HG03520 (cell line): ENCODE results near the gene PNMA8C.

Experiments
- ATAC-seq: cut with Tn5 transposase; IDR thresholded peaks from one replicate; pipeline ENCODE4 v1.9.1; 2021; ENCODE audit warnings: mild to moderate bottlenecking, moderate library complexity; ENCODE audit not compliant: unreplicated experiment

PNMA8C gene

GRCh38 chr19:46428239-46429135 lies at the start of gene PNMA8C:
Gene PNMA8C (minus strand): TSS chr19:46428936. CDS start chr19:46428359, 577 bp downstream.
- no peak for ATAC-seq

GRCh38 chr19:46475986-46476385 lies 47.2 kb upstream of the PNMA8C start:
- no peak for ATAC-seq

GRCh38 chr19:46474211-46474610 lies 45.5 kb upstream of the PNMA8C start:
- ATAC-seq: no peak

DNA sequence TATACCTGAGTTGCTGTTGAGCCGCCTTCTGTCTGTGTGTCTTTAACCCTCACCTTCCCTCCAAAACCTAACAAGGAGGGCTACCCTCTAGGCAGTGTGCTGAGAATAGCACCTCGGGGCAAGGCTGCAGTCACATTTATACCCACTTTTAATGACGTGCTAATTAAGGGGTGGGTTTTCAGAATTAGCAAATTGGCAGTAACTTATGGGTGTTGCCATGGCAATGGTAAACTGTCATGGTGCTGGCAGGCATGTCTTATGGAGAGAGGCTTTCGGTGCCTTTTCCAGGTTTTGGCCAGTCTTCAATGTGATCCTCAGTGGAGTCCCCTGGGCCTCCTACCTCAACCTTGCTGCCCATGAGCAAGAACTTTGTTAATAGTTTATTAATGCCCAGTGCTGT lies 43.9 kb upstream of the PNMA8C start:
- ATAC-seq: no peak

DNA sequence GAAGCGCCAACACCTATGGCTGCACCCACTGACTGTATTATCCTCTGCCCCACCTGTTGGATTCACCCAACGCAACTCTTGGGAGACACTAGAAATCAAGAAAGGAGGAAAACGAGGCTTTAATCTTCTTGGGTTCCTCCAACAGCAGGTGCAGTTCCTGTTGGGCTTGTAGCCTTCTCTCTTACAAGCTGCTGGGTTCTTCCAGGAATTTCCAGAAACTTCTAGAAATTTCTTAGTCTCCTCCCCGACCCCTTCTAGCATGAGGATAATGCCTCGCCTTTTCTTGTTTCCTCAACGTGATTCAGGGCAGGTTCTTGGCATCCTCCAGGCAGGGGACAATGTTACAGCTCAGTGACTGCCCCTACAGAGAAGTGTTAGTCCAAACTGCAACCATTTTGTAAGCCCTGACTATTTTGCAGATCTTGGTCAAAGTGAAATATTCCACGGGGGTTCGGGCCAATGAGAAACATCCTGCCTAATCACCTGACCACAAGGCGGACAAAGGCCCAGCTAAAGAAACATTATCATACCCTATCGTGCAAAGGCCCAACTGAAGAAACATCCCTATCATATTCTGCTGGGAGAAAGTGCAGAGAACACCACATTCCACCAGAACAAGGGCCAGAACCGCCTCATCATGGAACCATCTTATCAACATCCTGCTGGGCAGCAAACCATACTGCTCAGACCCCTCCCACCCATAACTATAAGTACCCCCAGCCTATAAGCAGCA lies 43.2 kb upstream of the PNMA8C start:
- ATAC-seq: no peak

DNA sequence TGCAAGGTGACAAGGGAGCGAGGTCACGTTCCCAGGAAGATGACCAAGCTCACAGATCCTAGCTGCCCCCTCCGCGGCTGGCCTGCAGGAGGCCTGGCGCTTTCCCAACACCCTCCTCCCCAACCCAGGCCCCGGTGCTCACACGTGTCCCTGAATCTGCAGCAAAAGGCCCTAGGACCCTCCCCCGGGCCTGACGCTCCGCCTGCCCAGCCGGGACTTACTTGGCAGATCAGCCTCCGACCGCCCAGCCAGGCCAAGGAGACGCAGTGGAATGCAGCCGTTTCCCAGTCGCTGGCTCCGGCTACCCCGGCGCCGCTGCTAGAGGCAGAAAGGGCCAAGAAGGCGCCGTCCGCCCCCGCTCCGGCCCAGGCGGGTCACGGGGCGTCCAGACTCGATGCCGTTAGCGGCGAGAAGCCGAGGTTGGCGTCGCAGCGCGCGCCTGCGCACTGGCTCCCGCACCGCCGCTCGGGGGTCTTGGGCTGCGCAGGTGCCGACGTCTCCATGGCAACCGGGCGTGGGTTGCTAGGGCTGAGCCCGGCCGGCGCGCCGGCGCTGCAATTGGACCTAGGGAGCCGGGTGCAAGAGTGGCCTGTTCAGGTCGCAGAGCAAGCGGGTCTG lies 42.5 kb upstream of the PNMA8C start, which contains the start of gene PNMA8A:
Gene PNMA8A, minus strand, starts transcription at position 448 of the 618 bp plus-strand sequence. CDS start 528 bp downstream, outside the sequence.
- no peak for ATAC-seq

- ATAC-seq: no peak
Measured at GRCh38 chr19:46470376-46470775, 41.6 kb upstream of the PNMA8C start.

- no peak for ATAC-seq
Measured at GRCh38 chr19:46469541-46470185, 40.9 kb upstream of the PNMA8C start.

DNA sequence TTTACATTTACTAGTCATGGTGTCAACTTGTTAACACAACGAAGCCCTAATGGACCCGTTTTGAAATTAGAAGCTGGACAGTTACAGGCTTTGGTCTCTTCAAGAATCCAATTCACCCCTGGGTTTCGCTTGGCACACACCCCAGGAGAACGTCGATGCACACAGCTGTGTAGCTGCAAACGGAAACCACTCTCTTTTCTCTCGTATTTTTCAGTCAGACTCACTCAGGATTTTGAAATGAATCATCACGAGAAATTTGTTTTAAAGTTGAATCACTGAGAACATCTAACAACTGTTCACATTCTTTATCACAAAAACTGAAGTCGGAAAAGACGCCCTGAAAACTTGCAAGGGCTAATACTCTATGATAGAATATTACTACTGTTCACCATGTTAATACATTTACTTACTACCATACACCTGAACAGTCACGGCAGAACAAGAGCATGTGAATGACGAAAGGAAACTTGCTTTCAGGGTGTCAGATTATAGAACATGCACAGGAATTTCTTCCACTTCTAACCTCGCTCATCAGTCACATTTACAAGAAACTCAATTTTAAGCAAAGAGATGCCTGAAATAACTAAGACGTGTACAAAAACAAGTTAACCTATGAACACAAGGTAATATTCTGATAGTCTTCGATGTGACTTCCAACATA lies 37.9 kb upstream of the PNMA8C start:
- ATAC-seq: no peak

DNA sequence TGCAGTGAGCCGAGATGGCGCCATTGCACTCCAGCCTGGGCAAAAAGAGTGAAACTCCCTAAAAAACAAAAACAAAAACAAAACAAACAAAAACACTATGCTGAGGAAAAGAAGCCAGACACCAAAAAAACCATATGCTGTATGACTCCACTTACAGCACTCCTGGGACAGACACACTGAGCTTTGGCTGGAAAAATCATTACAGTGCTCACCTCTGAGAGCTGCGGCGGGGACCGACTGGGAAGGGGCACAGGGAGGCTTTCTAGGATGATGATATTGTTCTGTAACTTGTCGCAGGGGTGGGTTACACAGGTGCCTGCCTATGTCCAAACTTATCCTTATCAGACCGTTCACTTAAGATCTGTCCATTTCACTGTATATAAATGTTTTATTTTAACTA lies 34.8 kb upstream of the PNMA8C start:
- no peak for ATAC-seq

- ATAC-seq: no peak
Measured at GRCh38 chr19:46461537-46461936, 32.8 kb upstream of the PNMA8C start.

GRCh38 chr19:46460981-46461380 lies 32.2 kb upstream of the PNMA8C start:
- no peak for ATAC-seq

DNA sequence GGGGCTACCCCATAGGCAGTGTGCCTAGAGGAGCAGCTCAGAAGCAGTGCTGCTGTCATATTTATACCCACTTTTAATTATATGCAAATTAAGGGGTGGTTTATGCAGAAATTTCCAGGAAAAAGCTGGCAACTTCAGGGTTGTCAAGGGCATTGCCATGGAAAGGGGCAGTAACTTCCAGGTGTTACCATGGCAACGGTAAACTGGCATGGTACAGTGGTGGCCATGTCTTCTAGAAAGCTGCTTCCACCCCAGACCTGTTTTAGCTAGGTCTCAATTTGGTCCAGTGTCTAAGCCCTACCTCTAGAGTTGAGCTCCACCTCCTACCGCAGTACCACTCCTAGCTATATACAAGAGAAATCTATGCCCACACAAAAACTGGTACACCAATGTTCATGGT lies 31.3 kb upstream of the PNMA8C start:
- ATAC-seq: no peak

GRCh38 chr19:46456930-46457329 lies 28.2 kb upstream of the PNMA8C start:
- ATAC-seq: no peak

- no peak for ATAC-seq
Measured at GRCh38 chr19:46454244-46454643, 25.5 kb upstream of the PNMA8C start.

- no peak for ATAC-seq
Measured at GRCh38 chr19:46453661-46454060, 24.9 kb upstream of the PNMA8C start.

GRCh38 chr19:46452186-46452585 lies 23.4 kb upstream of the PNMA8C start:
- ATAC-seq: no peak

DNA sequence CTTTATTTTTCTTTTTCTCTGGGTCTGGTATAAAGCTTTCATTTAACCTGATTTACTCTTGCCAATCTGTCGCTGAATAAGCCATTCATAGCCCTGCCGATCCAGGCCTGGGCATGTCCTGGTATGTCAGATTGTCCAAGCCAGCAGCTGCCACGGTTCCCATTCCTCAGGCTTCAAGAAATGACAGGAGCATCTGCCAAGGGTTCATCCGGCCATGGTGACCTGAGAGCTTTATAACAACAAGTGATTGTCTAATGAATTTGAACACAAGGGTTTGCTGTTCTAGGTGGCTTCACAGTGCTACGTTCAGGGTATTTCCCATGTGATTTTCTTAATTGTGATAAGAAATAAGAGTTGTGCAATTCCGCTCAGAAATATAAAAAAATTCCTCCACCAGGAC lies 22.6 kb upstream of the PNMA8C start:
- no peak for ATAC-seq

DNA sequence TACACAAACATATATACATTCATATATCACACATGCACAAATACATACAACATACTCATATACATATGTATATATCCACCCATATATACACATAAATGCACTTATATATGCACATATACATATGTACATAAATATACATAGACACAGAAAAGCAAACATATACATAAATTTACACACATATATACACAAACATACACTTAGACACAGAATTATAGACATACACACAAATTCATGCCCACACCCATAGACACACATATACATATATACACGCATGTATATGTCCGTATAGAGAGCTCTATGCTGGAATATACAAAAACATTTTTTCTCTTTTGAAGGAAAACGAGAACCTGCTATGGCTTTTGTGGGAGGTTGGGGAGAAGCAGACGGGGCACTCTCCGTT lies 22.0 kb upstream of the PNMA8C start:
- no peak for ATAC-seq

- ATAC-seq: no peak
Measured at GRCh38 chr19:46449228-46449627, 20.5 kb upstream of the PNMA8C start.

DNA sequence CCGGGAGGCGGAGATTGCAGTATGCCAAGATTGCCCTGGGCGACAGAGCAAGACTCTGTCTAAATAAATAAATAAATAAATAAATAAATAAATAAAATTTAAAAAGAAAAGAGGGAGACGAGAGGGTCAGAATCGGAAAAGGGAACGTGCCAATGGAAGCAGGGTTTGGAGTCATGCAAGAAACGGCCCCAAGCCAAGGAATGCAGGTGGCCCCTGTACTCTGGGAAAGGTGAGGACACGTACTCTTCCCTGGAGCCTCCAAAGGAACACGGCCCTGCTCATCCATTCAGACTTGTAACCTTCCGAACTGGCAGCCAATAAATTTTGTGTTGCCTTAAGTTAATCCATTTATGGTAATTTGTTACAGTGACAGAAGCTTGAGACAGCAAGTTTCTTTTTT lies 19.9 kb upstream of the PNMA8C start:
- no peak for ATAC-seq
